22Rv1 (cell line): ENCODE data around the gene JMJD1C.

Experiments
- H3K27ac ChIP-seq: fragments of 450-650 bp; 2 replicates; pipeline ENCODE4 v1.5.1; 2017
- ZFX ChIP-seq: fragments of 450-650 bp; IDR thresholded peaks from 2 replicates; pipeline ENCODE4 v1.6.1; 2017; ENCODE audit warnings: antibody characterized with exemption, borderline replicate concordance
- TF ChIP-seq, protein P1 (sequence below): fragments of 450-650 bp; IDR thresholded peaks from 2 replicates; pipeline ENCODE4 v1.5.1; 2017; ENCODE audit warnings: mild to moderate bottlenecking

The JMJD1C gene

DNA sequence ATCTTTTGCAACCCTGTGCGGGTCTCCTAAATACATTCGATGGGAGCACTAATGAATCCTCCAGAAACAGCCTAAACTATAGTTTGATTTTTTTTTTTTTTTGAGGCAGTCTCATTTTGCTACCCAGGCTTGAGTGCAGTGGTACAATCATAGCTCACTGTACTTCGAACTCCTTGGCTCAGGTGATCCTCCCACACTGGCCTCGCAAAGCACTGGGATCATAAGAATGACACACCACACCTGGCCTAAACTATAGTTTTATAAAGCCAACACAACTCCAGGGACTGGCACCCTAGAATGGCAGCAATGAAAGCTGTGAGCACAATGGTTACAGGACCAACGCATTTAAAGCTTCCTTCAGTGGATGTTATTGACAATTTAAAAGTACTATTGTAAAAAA is 14.5 kb upstream of the JMJD1C start:
- TF ChIP-seq ZFX = no peak
- TF ChIP-seq, protein P1, sequence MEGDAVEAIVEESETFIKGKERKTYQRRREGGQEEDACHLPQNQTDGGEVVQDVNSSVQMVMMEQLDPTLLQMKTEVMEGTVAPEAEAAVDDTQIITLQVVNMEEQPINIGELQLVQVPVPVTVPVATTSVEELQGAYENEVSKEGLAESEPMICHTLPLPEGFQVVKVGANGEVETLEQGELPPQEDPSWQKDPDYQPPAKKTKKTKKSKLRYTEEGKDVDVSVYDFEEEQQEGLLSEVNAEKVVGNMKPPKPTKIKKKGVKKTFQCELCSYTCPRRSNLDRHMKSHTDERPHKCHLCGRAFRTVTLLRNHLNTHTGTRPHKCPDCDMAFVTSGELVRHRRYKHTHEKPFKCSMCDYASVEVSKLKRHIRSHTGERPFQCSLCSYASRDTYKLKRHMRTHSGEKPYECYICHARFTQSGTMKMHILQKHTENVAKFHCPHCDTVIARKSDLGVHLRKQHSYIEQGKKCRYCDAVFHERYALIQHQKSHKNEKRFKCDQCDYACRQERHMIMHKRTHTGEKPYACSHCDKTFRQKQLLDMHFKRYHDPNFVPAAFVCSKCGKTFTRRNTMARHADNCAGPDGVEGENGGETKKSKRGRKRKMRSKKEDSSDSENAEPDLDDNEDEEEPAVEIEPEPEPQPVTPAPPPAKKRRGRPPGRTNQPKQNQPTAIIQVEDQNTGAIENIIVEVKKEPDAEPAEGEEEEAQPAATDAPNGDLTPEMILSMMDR = no peak

DNA sequence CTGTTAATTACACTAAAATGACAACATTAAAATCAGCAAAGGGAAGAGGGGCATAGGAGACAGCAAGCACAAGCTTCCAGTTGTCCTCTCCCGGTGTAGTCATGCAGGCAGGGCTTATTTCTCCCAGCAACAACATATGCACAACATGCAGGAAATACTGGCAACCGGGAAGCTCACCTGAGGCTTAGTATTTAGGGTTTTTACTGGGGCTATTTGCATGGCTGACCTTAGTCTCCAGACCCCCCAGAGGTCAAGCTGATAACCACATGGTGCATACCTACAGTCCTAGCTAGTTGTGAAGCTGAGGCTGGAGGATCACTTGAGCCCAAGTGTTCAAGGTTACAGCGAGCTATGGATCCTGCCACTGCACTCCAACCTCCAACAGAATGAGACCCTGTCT is 12.8 kb upstream of the JMJD1C start:
- TF ChIP-seq ZFX = no peak
- TF ChIP-seq, protein P1 = no peak
- H3K27ac ChIP-seq = no peak overlapping the region

More for the DNA sequence above, 14.5 kb upstream of the JMJD1C start:
- no peak overlapping the region for H3K27ac ChIP-seq

DNA sequence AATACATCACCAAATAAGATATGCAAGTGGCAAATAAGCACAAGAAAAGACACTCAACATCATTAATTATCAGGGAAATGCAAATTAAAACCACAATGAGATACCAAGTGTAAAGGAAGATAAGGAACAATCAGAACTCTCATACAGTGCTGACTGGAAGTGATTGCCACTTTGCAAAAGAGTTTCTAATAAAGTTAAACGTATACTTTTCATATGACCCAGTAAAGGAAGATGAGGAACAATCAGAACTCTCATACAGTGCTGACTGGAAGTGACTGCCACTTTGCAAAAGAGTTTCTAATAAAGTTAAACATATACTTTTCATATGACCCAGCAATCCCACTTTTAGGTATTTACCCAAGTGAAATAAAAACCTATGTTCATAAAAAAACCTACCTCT is 12.2 kb upstream of the JMJD1C start:
- TF ChIP-seq ZFX = no peak
- TF ChIP-seq, protein P1 = no peak
- H3K27ac ChIP-seq = no peak overlapping the region

DNA sequence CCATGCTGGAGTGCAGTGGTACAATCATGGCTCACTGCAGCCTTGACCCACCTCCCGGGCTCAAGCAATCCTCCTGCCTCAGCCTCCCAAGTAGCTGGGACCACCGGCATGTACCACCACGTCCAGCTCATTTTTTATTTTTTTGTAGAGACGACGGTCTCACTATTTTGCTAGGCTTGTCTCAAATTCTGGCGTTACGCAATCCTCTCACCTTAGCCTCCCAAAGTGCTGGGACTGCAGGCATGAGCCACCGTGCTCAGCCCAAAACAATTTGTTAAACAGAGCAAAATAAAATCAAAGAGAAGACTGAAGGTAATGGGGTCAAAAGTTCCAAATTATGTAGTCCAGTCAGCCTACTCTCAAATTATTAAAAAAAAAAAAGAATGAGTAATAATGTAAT is 8.7 kb upstream of the JMJD1C start:
- TF ChIP-seq, protein P1 = no peak
- no peak for TF ChIP-seq ZFX
- H3K27ac ChIP-seq = no peak overlapping the region

DNA sequence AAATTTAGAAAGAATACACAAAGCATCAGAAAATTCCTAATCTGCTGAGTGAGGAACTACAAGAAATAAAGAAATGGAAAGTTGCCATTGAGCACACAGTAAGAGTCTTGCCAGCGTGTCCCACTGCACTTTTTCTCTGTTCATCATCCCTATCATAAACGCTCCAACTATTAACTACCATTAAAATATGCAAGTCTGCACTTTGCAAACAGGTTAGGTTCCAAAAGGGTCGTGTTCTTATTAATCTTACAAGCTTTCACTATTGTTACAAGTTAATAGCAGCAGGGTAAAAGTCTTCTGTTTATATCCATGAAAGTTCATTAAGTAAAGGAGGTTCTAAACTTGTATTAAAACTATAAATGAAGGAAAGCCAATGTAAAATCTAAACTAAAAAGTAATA is 5.2 kb upstream of the JMJD1C start:
- H3K27ac ChIP-seq = no peak overlapping the region
- TF ChIP-seq ZFX = no peak

- no peak for TF ChIP-seq ZFX
- TF ChIP-seq, protein P1 = no peak
- no peak overlapping the region for H3K27ac ChIP-seq
Measured at GRCh38 chr10:63468947-63469346, 3.2 kb upstream of the JMJD1C start.

GRCh38 chr10:63467841-63468240 is 2.1 kb upstream of the JMJD1C start:
- no peak overlapping the region for H3K27ac ChIP-seq
- TF ChIP-seq ZFX = no peak
- TF ChIP-seq, protein P1 = no peak
